ENCODE measurements around the gene UNC13B. TPM values are rescaled to one million over a fixed set of nuclear protein-coding genes. Genes with fewer than 3 reads are reported as not detected.

Gene UNC13B
- total RNA-seq, 4 donors from 2014 or later = 44.5 to 72.9 (median 48.6) TPM

DNA sequence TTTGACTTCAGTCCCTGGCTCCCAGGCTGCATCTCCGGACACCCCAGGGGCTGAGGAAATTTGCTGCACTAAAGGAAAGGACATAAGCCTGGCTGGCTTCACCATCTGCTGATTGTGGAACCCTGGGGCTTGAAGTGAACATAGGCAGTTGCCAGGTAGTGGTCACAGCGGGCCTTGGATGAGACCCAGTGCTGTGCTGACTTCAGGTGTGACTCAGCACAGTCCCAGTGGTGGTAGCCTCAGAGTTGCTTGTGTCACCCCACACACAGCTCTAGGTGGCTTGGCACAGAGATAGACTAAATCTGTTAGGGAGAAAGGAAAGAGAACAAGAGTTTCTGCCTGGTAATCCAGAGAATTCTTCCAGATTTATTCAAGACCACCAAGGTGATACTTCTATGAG is 292.0 kb downstream of the UNC13B start:
- H3K27ac ChIP-seq = no peak overlapping the region
- H3K9me3 ChIP-seq = peaks cover 0 to 5% (median 0%) of the 10 kb centered on the region in 4 donors
- H3K27me3 ChIP-seq = no peaks in the 10 kb centered on the region
- H3K36me3 ChIP-seq = no peaks in the 10 kb centered on the region
- no peak for DNase-seq
- no peak overlapping the region for H3K4me3 ChIP-seq
- no peaks in the 10 kb centered on the region for H3K4me1 ChIP-seq
- no peak for TF ChIP-seq POLR2A (IDR thresholded peaks at IDR 0.05)
- TF ChIP-seq, protein P1, sequence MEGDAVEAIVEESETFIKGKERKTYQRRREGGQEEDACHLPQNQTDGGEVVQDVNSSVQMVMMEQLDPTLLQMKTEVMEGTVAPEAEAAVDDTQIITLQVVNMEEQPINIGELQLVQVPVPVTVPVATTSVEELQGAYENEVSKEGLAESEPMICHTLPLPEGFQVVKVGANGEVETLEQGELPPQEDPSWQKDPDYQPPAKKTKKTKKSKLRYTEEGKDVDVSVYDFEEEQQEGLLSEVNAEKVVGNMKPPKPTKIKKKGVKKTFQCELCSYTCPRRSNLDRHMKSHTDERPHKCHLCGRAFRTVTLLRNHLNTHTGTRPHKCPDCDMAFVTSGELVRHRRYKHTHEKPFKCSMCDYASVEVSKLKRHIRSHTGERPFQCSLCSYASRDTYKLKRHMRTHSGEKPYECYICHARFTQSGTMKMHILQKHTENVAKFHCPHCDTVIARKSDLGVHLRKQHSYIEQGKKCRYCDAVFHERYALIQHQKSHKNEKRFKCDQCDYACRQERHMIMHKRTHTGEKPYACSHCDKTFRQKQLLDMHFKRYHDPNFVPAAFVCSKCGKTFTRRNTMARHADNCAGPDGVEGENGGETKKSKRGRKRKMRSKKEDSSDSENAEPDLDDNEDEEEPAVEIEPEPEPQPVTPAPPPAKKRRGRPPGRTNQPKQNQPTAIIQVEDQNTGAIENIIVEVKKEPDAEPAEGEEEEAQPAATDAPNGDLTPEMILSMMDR (IDR thresholded peaks at IDR 0.05) = no peak

Other genes with a start within 250 kb of the UNC13B start
- under 1 TPM in 1 of 4 donors, not detected in 3; 0.76 TPM for gene PHF24, start 203.7 kb upstream of the UNC13B start, total RNA-seq
- gene DNAJB5, start 172.3 kb upstream of the UNC13B start, total RNA-seq = 1 to 10 TPM; 2.6 to 7.6 (median 4.7) TPM
- 100 to 1,000 TPM; 124 to 244 (median 150) TPM for gene VCP, start 89.4 kb upstream of the UNC13B start, total RNA-seq
- 10 to 100 TPM; 14.4 to 40.4 (median 22.2) TPM for gene FANCG, start 82.1 kb upstream of the UNC13B start, total RNA-seq
- 10 to 100 TPM; 14.9 to 30.5 (median 27.0) TPM for gene PIGO, start 65.4 kb upstream of the UNC13B start, total RNA-seq
- 100 to 1,000 TPM in 1 of 4 donors, 10 to 100 TPM in 3; 54.1 to 104 (median 88.7) TPM for gene STOML2, start 58.9 kb upstream of the UNC13B start, total RNA-seq
- 10 to 100 TPM in 3 of 4 donors, 1 to 10 TPM in 1; 4.1 to 31.5 (median 22.6) TPM for gene ATOSB, start 46.1 kb upstream of the UNC13B start, total RNA-seq